Measurements from ENCODE around the gene FAM240B.

FAM240B gene

DNA sequence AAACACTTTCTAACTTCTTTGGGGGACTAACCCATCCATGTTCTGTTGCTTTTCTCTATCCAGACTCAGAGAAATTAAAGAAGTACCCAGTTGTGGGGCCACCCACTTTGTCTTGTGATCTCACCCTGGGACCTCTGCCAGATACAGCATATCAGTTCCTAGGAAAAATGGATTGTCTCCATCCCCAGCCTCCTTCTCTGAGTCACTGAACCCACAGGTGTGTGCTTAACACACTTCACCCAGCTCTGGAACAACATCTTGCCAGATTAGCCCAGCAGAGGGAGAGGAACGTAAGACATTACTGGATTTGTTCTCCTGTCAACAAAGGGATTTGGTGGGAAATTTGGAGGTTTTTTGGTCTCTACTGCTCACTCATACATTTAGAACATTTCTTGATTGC is 19.2 kb downstream of the FAM240B start:
- no peak for DNase-seq (ENCODE audit: low spot score)

DNA sequence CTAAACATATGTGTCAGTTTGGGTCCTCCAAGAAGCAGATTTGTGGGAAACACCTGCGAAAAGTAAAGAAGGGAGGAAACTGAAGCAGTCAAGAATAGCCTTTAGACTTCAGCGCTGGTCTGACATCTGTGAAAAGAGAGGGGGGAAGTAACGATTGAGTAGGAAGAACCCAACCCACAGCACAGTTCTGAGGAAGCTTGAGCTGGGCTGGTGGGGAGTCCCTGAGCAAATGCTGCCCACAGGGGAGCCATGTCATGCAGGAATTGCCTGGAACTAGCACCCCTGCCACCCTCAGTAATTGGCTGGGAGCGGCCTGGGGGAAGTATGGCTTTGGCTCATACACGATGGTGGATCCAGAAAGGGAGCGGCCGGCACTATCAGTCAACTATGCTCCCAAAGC is 20.6 kb downstream of the FAM240B start:
- DNase-seq (ENCODE audit: low spot score) = no peak

DNA sequence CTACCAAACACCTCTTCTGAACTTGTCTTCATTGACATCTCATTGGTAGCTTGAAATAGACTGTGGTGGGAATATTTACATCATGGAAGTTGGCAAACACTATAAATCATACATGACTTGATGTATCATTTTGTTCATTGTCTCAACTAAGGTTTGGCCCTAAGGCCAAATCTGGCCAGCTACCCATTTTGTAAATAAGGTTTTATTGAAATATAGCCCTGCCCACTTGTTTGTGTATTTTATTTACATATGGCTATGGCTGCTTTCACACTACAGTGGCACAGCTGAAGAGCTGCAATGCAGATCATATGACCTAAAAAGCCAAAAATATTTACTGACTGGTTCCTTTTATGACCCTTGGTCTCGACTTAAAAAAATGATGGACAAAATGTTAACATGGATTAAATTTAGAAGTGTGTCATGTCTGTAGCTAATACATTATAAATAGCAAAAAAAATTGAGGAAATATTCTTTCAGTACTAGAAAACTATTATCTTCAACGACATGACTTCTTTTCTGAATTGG is 22.1 kb downstream of the FAM240B start:
- no peak for DNase-seq (ENCODE audit: low spot score)

DNA sequence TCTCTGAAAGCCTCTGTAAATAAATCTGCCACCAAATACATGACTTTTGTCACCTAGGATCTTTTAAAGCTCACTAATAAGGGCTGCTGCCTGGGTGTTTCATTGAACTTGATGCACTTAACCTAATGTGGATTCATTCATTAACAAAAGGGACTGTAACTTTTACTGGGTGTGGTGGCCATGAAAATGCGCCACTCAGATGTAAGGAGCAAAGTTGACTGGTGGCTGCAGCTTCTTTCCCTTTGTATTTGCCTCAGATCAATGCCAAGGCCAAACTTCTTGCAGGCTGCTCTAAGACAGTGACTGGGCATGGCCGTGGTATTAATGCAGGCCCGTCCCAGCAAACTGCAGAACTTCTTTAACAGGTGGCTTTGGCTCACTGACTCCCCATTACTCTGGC is 22.9 kb downstream of the FAM240B start:
- DNase-seq (ENCODE audit: low spot score) = no peak

DNA sequence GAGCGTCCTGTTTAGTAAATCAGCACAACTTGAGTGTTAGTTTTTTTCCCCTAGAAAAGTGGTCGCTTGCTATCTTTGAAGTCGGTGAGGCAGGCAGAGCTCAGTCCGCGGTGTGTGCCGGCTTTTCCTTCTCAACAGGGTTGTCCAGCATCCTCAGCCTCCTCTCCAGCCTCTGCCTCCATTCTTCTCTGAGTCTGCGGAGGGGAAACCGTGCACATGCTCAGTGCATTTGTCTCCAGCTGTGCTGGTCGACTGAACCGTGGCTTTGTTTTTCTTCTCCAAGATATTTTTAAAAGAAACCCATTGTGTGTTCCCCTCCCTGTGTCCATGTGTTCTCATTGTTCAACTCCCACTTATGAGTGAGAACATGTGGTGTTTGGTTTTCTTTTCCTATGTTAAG is 25.3 kb downstream of the FAM240B start:
- peak; percentile 84 for DNase-seq (ENCODE audit: low spot score)

DNA sequence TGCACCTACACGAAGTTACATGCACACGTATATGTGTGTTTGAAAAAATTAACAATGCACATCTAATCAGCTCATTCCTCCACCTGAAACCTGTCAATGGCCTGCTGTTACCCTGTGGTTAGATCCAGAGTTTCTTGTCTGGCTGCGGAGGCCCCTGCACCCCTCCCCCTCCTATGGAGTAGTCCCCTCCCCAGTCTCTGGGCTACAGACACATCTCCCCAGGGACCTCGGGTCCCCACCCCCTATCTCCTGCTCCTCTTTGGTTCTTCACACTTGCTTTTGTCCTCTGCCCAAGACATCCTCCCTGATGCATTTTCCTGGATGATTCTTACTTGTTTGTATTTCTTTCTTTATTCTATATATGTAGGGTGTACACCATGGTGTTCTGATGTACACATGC is 27.2 kb downstream of the FAM240B start:
- no peak for DNase-seq (ENCODE audit: low spot score)

DNA sequence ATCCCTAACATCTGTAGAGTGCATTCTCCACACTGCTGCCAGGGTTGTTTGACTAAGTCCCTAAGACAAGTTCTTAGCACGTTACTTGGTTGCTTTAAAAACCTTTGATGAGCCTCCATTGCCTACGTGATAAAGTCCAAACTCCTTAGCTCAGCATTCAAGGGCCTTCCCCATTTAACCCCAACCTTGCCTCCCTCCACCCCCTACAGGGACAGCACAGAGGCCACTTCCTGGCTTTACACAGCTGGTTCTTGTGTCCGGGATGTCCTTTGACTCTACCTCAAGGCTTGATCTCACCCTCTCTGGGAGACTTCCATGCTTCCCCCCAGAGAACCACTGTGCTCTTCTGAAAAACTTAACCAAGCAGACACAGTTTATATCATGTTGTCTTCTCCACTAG is 29.4 kb downstream of the FAM240B start:
- no peak for DNase-seq (ENCODE audit: low spot score)

DNA sequence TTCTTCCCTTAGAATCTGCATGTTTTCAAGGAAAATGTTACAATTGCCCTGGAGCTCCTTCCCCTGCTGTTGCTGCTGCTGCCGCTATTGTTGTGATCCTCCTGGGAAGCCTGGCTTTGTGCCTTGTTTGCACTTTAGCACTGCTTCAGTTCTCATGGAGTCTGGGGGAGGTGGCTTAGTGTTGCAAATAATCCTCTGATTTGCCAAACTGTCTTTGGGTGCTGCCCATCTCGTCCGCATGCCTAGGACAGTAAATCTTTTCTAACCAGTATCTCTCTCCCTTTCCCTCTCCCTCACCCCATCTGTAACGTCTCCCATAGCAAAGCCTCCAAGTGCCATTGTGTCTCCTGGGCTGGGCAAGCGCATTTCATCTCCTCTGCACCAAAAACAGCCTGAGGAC is 30.3 kb downstream of the FAM240B start:
- DNase-seq (ENCODE audit: low spot score) = peak; percentile 83

DNA sequence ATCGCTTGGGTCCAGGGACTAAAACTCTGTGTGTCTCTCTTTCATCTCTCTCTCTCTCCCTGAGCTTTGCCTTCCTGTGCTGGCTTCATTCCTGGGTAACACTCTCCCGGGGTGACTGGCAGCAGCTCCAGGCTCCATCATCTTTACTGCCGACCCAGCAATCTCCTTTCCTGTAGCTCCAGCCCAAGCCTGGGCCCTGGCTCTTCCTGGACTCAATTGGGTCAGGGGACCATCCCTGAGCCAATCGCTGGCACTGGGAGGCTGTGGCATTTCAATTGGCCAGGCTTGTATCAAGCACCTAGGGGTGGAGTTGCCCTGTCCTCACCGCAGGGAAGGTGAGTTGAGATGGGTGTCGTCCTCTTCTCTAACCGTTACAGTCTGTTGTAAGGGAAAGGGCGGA is 31.9 kb downstream of the FAM240B start:
- DNase-seq (ENCODE audit: low spot score) = no peak

DNA sequence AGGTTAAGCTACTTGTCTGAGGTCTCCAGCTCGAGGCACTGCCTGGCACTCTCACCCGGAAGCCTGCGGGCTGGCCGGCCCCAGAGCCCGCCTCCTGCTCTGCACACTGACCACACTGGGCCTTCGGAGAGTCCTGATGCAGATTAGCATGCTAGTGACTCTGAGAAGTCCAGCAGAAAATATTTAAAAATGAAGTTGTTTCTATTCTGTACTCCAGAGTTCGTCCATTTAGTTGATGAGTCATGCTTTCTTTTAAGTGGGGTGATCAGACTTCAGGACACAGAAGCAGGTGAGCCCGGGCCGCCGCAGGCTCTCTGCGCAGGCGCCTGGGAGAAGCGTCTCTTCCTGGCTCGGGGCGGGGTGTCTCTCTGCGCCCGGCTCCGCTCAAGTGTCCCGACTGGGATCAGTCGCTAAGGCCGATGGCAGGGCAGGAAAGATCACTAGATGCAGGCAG is 32.5 kb downstream of the FAM240B start:
- peak; percentile 45 for DNase-seq (ENCODE audit: low spot score)

DNA sequence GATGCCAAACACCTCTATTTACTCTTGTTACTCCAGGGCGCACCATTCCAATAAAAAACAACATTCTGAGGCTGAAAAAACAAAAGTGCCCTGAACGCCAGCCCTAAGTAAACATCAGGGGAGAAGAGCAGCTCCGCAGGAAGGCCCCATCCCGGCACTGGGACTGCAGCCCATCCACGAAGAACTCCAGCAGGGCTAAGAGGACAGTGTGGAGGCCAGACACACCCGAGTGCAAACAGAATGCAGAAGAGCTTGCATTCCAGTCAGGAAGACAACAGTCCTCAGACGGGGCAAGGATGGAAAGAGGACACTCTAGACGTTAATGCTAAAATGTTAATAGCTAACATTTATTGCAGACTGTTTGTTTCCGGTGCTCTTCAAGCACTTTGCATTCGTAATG is 33.0 kb downstream of the FAM240B start:
- DNase-seq (ENCODE audit: low spot score) = no peak

DNA sequence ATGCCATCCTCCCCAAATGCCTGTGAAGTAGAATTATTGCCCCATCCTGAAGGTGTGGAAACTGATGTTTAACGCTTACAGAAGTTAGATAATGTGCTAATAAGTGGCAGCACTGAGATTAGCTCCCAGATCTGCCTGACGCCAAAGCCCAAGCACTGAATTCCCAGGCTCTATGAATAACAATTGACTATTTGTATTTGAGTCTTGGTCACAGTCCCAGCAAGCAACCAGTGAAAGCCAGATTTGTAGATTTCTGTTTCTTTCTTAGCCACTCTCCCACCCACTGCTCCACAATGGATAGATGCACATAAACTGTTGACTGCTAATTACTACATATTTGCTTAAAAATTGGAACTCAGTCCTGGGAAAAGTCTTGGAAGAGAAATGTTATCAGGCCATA is 34.4 kb downstream of the FAM240B start:
- DNase-seq (ENCODE audit: low spot score) = peak; percentile 89

DNA sequence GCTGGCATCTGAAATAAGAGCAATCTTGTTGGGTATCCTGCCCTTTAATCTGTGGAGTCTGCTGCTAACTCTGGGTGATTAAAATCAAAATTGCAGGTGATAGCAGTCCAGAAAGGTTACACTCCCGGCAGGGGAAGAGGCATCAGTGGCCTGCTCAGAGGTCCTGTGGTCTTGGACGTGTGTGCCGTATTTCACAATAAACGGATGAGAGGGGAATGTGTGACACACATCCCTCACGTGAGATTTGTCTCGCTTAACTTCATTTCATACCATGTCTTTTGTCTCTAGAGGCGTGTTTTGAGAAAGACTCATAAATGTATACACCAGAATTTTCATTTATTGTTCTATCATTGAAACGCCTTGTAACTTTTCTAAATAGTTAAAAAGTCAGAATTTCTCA is 36.6 kb downstream of the FAM240B start:
- DNase-seq (ENCODE audit: low spot score) = no peak

DNA sequence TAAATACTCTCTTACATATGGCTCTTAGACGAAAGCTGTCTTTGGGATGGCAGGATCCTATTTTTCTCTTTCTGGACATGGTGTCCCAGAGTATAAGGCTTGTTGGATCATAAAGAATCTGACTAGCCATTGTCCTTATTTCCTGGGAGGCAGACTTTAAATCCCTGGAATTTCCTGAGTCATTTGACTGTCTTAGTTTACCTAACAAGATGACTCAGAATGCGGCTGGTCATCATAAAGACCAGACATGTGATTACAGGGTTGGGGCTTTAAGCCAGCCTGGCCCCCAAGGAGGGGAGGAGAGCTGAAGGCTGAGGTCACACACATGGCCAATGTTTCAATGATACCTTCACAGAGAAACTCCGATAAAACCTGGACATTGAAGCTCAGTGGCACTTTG is 37.2 kb downstream of the FAM240B start:
- DNase-seq (ENCODE audit: low spot score) = no peak

DNA sequence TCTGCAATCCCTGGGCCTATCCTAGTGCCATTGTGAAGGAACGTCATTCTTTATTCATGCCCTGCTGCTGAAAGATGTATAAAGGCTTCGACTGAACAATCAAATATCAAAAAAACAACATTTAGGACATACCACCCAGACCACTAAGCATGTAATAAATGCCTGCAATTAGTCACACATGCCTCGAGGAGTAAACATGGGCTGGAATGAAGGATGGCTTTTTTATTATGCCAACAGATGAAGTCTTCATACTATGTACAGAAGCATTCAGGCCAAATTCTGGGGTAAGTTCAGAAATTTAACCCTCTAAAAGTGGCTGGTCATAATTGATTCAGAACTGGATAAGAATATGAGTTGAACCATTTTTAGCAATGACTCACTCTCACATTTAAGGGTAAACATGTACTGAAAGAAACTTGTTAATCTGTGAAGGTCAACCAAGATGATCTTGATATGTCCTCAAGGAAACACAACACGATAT is 38.1 kb downstream of the FAM240B start:
- DNase-seq (ENCODE audit: low spot score) = no peak

DNA sequence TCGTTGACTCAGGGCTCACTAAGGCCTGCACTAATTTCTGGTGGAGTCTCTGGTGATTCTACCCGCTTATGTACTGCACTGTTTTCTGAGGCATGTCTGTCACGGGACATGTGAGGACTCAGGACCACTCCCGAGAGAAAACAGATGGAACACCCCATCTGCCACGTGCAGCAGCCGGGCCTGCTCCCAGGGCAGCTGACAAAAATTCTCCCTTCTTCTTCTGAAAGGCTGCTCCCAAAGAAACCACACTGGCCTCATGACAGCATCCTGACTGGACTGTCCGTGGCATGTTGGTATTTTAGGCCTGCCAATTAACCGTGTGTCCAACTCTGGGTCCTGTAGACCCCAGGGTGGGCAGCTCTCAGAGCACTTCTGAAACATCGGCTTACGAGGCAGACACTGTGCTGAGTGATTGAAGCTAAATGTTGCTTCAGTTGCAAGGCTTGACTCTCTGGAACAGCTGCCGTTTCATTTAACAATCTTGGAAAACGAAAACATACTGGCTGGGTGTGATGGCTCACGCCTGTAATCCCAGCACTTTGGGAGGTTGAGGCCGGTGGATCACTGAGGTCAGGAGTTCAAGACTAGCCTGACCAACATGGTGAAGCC is 39.0 kb downstream of the FAM240B start:
- no peak for DNase-seq (ENCODE audit: low spot score)

DNA sequence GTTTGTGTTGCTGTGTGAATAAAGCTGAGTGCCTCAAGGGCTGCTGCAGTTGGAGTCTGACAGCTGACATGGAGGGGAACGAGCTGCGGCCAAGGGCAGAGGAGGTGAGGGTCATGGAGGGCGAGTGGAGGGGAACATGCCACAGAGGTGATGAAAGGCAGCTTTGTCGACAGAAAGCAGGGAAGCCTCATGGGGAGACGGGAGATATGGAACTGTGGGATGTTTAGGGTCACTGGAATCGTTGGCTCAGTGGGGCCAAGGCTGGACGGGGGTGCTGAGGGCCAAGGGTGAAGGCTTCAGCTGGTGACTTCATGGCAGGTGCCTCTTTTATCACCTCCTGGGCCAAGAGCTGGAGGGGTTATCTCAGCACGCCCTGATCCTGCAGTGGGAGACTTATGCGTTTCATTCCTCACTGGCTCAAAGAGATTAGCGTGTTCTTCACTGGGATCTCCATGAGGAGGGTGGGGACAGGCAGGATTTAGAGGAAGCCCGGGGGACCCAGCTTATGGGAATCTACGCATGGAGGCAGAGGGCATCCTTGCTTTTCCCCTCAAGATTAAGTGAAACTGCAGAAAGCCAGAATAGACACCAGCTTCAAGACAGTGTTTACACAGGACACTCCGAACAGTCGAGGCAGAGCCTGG is 42.2 kb downstream of the FAM240B start:
- no peak for DNase-seq (ENCODE audit: low spot score)

DNA sequence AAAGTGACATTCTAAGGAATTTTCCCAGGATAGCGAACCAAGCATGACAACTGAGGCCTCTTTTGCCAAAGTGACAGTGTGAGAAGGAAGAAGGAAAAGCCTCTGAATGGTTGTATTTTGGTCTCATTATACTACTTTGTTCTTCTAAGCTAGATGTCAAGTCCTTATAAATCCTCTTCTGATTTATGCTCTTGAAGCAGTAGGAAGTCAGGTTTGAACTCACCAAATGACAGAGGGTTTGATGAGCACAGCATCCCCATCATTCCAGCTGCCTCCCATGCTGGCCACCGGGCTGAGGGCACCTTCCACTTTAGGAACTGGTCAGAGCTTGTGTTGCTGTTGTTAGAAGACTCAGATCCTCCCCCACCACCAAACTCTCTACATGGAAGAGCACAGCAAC is 44.1 kb downstream of the FAM240B start:
- DNase-seq (ENCODE audit: low spot score) = no peak

DNA sequence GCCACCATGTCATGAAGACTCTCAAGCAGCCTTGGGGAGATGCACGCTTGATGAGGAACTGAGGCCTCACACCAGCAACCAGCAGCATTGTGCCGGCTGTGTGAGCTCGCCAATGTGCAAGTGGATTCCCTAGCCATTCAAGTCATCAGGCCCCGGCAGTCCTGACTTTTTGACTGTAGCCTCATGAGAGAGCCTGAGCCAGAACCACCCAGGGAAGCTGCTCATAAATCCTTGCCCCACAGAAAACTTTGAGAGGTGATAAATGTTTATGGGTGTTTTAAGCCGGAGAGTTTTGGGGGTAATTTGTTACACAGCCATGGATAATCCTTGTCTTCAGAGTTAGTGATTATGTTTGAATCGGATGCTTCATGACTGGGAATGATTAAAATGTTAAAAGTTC is 44.7 kb downstream of the FAM240B start:
- DNase-seq (ENCODE audit: low spot score) = no peak

DNA sequence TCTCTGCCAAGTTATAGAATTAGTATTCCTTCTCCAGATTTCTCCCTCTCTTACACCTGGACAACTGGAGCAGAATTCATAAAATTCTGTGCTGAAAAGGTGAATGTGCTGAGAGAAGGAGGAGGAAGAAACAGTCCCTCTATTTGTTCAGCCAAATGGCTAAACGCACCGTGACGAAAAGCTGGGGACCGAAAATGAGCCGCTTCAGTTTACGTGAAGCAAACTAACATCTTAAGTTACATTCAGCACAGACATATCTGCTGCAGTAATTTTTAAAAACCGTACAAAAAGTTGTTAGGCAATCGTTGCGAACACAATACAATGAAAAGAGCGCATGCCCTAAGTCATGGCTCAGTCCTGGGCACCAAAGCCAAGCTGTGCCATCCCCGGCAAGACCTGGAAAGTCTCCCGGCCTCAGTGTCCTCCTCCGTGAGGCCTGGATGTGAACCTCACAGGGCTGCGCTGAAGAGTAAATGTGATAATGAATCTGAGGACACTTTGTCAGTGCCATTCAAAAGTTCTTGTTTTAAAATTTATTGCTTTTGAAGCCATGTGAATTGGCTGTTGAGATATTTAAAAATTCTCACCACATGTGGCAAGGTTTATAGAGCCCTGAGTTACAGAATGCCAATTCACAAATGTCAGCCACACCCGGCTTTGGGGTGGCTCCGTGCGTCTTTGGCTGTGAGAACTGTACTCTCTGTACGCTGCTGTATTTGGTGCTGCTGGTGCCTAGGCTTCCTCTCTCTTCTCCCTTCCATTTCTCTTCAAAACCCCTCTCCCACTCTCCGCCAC is 46.3 kb downstream of the FAM240B start:
- no peak for DNase-seq (ENCODE audit: low spot score)

DNA sequence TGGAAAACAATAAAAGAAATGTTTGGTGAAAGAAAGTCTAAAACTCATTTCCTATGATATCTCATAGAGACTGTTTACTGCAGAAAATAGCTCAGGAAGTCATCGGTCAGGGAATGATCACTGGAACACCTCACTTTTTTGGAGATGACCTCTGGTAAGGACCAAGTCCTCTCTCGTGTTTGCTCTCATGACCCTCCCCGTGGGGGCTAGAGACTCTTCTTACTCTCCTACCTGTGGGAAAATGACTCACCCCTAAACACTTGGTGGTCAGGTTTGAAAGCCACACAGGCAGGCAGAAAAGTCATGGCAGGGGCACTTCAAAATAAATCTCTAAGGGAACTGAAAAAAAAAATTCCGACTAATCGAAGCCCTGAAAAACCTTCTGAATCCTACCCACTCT is 48.2 kb downstream of the FAM240B start:
- no peak for DNase-seq (ENCODE audit: low spot score)

DNA sequence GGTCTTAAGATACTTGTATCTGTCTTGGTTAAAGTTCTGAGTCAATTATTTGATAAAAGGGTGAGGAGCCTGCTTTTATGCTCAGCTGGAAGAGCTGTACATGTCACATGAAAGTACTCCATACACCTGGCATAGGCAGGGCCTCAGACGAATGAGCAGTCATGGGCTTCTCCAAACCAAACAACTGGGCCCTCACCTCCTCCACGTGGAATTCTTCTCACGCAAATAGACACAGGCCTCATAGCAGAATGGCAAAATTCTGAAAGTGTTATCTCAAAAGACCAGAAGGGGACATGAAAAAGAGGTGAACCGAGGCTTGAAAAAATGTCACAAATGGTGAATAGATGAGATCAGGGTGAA is 48.6 kb downstream of the FAM240B start:
- DNase-seq (ENCODE audit: low spot score) = no peak

Data from Ammon's horn (tissue), 1 donor.